Fibroblast of skin of back (primary cell): ENCODE measurements around the gene GRK4.
"Not testable (repeated sequence)": the region's sequence is repeated elsewhere in the genome, so short reads cannot be mapped to it uniquely, and the experiment has no call there.

Experiments
- DNase-seq: peaks from one replicate; pipeline ENCODE4 v3.0.0-alpha.2; 2013

GRK4 gene

GRCh38 chr4:2942037-2942531, 21.3 kb upstream of the GRK4 start:
- DNase-seq, result no peak

GRCh38 chr4:2942532-2943363, 20.6 kb upstream of the GRK4 start:
- no peak for DNase-seq

- DNase-seq, result no peak
Measured at GRCh38 chr4:2943364-2944090, 19.8 kb upstream of the GRK4 start.

DNA sequence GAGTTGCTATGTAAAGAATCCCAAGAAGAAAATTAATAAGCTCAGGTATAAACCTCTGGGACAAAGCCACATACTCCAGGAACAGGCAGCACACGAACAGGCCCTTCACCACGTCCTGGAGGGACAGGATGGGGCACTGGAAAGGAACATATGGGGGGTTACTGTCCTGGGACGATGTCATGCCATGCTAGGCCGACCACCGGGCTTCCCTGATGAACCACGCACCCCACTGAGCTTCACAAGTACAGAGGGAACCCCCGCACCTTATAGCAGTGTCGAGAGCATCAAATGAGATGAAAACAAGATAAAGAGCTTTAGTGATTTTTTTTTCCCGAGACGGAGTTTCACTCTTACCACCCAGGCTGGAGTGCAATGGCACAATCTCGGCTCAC, 19.3 kb upstream of the GRK4 start:
- DNase-seq, result no peak

- no peak for DNase-seq
Measured at GRCh38 chr4:2944586-2945526, 18.5 kb upstream of the GRK4 start.

GRCh38 chr4:2945619-2946604, 17.5 kb upstream of the GRK4 start:
- not testable (repeated sequence) for DNase-seq

- DNase-seq, result no peak
Measured at GRCh38 chr4:2946812-2947600, 16.4 kb upstream of the GRK4 start.

GRCh38 chr4:2947926-2948325, 15.4 kb upstream of the GRK4 start:
- no peak for DNase-seq

- DNase-seq, result peak; percentile 33
Measured at GRCh38 chr4:2948895-2949781, 14.2 kb upstream of the GRK4 start.

DNA sequence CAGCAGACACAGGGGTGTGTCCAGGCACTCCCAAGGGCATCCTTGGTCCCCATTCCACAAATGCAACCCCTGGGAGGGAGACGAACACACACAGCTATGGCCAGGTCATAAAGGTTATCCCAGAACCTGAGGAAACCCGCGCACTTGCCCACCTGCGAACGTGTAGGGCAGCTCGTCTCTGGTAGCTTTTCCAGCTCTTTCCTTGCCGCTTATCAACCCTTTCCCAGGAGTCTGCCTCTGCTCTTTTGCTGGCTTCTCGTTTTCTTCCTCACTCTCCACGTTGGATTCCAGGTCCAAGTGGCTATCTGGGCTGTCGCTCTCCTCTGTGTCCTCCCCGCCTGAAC, 13.6 kb upstream of the GRK4 start:
- no peak for DNase-seq

- peak; percentile 20 for DNase-seq
Measured at GRCh38 chr4:2950221-2950989, 13.0 kb upstream of the GRK4 start.

- DNase-seq, result no peak
Measured at GRCh38 chr4:2953496-2953895, 9.9 kb upstream of the GRK4 start.

DNA sequence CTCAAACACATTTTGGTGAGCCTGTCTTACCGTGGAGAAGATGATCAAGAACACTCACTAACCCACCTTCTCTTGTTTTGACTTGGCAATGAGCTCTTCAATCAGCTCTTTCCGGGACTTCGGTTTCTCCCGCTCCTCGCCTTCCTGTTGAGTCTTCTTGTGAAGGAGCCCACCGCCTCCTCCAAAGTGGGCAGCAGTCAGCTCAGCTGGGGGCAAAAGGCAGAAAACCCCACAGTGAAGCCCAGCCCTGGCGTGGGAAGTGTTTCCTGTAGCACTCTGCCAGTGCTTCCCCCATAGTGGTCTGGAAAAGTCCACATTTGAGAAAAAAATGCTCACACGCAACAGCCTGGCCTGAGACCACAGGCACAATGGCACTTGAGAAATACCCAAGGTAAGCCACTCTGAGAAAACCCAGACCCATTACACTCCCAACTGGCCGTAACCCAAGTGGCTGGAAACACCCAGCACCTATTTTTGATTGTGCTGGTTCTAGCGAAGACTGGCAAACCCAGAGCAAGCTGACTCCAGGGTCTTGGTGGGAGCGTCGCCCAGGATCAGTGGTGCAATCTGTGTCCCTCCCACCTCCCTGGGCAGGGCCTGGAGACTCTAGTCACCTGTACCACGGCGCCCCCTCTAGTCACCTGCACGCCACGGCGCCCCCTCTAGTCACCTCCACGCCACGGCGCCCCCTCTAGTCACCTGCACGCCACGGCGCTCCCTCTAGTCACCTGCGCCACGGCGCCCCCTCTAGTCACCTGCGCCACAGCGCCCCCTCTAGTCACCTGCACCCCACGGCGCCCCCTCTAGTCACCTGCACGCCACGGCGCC, 8.8 kb upstream of the GRK4 start:
- DNase-seq, result no peak

- not testable (repeated sequence) for DNase-seq
Measured at GRCh38 chr4:2955186-2956044, 8.0 kb upstream of the GRK4 start.

DNA sequence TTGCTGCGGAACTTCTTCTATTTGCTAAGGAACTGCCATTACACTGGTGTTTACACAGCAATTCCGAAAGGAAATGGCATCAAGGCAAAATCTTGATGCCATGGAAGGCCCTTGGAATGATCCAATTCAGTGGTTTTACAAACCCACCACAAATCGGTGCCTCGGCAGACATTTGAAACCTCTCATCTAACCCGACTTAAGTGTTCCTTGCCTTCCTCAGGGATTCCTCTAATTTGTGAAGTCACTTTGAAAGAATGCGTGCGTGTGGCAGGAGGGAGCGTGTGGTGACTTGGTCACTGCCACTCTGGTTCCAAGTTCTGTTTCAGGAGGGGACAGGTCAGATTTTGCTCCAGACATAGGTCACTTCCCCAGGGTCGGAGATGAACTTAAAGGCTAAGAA, 4.9 kb upstream of the GRK4 start:
- DNase-seq, result peak; percentile 84

DNA sequence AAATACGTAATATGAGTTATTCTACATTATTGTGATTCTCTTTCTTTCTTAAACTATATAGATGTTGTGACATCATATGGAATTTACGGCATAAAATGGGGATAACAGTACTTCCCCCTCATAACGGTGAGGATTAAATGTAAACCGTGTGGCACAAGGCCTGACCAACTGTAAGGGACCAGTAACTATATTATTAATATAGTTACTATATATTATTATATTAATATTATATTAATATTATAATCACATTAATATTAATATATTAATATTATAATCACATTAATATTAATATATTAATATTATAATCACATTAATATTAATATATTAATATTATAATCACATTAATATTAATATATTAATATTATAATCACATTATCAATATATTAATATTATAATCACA, 2.9 kb upstream of the GRK4 start:
- not testable (repeated sequence) for DNase-seq

GRCh38 chr4:2961421-2961810, 2.0 kb upstream of the GRK4 start:
- DNase-seq, result no peak
